ENCODE results near the gene PCP4.
"Not testable (repeated sequence)": the region's sequence is repeated elsewhere in the genome, so short reads cannot be mapped to it uniquely, and the experiment has no call there.

PCP4 gene

DNA sequence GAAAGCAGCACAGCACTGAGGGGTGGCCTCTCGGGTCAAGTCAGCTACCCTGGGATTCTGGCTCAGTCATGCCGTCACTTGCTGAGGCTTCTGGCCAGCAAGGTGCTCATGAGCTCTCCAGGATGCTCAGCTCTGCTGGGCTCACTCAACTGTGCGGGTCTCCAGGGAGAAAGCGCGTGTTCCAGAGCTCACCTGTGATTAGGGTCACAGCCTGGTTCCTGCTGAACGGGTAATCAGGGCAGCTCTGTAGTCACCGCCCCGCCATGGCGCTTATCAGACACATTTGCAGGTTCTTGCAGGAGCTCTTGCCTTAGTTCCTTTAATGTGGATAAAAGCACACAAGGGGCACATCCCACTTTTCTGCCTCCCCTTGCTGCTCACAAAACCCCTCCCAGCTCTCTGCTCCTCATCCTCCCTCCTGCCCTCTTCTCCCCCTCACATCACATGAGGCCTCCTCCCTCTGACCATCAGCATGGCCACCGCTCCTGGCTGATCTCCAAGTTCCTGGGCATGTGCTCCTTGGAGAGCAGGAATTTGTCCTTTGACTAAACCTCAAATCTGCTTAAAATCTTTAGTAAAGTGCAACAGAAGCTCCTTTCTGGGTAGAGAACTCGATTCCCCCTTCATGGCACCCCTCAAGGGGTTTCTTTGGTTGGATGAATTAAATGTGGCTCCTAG lies 2.0 kb downstream of the PCP4 start:
- no peak for DNase-seq

DNA sequence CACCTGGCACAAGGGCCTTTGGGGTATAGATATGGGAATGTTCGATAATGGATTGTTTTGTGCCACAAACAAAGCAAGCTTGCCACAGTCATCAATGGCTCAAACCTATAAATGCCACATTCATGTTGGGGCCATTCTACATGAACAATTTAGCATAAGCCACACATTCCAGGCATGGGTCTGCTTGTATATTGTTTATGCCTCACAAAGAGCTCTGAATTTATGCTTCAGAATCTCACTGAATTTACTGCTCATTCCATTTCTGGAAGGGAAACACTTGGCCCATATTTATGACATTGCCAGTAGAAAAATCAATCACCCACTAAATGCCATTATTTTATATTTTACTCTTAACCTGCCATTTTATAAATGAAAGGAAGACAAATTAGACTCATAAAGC lies 6.4 kb downstream of the PCP4 start:
- DNase-seq, result no peak

DNA sequence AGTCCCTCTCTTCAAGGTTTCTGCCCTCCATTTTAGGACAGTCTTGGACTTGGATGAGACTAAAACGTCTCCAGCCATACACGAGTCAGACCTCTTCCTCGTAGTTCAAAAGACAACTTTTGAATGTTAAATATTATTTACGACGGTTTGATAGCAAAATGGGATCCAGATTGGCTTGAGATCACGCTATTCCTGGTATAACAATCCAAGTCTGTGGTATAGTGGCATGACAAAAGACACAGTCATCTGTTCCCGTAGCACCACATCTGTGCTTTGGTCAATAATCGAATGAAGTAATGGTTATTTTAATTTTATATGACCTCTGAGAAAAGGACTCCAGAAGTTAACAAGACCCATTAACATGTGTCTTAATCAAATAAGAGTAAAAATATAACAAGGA lies 7.0 kb downstream of the PCP4 start:
- DNase-seq, result no peak

DNA sequence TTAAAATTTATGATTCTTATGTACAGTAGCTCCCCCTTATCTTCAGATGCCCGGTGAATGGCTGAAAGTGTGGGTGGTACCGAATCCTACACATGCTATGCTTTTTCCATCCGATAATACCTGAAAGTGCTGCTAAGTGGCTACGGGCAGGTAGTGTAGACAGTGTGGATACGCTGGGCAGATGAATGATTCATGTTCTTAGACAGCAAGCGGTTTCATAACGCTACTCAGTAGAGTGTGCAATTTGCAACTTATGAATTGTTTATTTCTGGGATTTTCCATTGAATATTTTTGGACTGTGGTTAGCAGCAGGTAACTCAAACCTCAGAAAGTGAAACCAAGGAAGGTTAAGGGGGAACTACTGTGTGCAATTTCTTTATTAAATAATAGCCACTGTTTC lies 7.5 kb downstream of the PCP4 start:
- DNase-seq, result no peak

DNA sequence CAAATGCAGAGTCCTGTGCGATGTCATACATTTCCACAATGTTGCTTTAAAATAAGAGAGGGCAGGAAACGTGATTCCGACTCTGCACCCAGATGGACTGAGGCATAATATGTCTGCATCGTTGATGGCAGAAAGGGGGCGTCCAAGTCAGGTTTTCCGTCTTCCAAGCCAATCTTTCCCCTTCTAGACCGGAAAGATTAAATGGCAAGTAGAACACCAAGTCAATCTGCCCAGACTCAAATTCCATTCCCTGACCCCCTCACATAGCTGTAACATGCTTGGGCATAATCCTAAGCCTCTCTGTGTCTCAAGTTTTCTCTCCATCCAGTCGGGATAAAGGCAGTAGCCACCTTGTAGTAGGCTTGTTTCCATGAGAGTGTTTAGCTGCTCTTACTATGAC lies 14.4 kb downstream of the PCP4 start:
- no peak for DNase-seq

DNA sequence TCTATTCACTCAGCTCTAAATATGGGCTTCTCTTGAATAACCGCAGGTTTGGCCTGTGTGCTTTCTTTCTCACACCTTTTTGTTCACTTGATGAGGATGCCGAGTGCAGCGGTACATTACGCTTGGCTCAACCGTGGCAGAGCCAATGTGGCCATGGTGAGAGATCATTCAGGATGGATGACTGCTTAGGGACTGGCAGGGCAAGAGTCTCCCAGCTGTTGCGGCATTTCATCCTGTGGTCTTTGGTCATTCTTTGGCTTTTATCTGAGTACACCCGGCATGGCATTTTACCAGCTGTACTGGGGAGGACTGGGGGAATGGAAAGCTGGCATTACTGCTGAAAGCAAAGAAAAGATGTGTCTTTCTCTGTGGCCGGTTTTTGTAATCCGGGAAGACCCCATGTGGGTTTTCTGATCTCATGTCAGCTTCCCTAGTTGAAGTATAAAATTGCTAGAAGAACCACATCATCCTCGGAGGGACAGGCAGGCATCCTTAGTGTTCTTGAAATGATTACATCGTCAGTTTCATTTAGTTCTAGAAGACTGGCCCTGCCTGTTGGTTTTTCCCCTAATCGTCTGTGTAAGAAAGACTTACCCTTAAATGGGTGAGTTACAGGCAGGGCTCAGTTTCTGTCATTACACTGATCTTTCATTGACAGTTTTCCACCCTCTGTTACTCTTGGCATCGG lies 15.1 kb downstream of the PCP4 start:
- no peak for DNase-seq

DNA sequence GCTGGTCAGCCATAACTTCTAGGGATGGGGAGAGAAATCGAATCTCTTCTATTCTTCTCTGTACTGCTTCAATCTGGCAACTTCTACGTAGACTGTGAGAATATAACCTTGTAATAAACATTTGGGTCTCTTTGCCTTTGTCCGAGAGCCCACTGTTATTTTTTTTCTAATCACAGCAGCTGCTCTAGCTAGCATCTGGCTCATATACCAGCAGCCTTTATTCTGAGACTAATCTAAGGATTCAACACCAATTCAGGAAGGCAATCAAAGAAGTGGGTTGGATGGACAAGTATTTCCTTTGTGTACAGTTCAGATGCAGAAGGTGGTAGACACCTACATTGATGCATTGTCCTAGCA lies 15.6 kb downstream of the PCP4 start:
- no peak for DNase-seq

DNA sequence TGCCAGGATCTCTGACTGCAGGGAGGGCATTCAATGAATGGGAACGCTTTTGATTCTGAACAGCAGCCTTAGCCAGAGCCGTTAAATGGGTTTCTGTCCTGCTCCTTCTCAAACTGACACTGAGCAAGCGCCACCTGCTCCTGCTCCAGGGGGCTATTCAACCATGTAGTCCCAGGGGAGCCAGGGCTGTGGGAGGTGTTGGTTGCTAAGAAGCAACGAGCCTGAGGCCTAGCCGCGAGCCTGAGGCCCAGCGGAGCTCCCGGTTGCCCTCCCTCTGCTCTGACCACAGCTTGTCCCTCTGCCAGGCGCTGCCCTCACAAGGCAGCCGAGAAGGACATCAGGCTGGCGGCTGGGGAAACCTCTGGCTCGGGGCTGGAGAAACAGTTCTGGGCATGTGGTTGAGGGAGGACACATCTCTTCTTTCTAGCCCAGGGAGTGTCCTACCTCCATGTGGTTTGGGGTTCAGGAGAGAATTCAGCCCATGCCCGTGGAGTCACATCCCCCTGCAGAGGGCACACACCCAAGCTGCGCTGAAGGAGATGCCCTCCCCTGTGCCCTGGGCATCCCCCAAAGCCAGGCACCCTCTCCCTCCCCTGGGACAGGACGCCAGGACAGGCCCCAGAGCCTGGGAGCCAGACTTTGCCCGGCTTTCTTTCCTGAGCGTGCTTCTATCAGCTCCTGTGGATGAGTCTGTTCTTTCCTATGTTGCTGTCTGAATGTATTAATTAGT lies 18.0 kb downstream of the PCP4 start:
- DNase-seq, result no peak

DNA sequence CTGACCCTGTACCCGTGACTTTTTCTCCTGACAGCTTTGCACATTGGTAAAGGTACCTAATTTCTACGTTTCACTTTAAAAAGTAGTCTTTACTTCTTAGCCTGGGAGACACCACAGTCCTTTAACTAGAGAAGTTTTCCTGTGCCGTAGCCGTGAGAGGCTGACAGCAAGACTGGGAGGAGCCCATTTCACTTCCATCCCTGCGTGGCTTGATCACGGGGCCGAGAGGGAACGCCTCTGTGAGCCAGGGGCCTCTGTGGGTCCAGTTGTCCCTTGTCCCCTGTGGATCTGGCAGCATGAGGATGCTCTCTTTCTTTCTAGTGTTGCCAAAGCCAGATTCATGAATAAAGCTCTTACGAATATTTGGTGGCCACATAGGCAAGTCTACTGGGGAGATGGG lies 21.6 kb downstream of the PCP4 start:
- DNase-seq, result no peak

DNA sequence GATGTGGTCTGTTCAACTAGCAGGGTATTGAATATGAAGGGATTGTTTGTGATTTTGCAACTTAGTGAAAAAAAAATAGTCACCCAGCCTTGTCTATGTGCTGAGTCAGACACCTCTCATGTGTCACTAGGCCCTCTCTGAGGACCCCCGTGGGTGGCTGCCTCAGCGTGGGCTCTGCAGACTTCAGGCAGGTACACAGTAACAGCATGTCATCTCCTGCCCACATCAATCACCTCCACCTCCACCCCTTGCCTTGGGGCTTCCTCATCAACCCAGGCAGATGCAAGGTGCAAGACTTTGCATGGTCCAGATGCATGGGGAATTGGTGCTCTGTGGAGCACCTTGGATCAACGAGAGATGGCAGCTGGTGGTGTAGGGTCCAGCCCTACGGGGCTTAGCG lies 23.9 kb downstream of the PCP4 start:
- no peak for DNase-seq

DNA sequence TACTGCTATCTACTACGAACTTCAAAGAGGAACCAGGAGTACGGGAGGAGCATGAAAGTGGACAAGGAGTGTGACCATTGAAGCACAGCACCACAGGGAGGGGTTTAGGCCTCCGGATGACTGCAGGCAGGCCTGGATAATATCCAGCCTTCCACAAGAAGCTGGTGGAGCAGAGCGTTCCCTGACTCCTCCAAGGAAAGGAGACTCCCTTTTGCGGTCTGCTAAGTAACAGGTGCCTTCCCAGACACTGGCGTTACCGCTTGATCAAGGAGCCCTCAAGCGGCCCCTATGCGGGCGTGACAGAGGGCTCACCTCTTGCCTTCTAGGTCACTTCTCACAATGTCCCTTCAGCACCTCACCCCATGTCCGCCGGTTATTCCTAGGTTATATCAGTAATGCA lies 24.6 kb downstream of the PCP4 start:
- DNase-seq, result not testable (repeated sequence)

DNA sequence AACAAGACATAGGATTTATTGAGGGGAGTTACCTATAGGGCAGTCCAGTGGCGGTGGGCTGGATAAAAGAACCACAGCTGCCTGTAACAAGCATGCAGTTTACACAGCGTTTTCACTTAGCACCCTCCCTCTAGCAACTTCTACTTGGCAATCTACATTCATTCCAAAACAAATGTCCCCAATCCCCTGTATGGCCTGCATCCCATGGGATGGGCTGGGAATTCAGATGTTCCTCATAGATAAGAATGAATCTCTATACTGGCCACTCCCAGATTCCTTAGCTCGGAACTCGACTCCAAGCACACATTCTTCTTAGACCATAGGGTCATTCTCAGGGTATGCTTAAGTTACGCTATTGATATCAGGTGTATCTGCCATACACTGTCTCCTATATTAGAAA lies 33.3 kb downstream of the PCP4 start:
- DNase-seq, result no peak

DNA sequence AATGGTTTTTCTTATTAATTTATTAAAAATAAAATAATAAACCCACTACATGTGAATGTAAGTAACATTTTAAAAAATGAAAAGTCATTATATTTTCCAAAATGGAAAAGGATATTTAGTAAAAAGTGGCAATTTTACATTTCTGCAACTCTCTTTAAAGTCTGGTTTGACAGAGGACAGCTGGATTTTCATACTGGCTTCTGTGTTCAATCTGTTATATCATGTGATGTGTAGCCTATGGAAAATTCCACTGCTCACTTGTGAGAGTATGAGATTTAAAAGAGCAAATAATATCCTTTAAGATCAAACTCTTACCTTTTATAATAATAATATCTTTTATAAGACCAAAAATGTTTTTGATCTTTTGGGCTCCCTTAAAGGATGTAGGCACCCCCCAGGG lies 33.7 kb downstream of the PCP4 start:
- no peak for DNase-seq

DNA sequence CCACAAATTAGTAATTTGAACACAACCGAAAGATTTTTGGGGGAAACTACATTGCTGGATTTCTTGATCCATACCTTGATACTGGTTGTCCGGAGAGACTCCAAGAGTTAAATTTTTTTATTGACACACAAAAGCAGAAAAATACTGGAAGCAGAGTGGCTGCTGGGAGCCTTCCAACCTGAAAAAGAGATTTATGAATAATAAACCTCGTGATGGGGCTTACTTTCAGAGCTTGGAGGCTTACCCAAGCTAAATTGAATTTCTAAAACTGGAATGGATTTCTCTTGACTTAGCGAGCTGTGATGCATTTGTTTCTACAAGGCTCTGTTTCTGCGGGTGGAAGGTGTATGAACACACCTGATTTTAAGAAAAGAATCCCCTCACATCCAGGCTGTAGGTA lies 35.7 kb downstream of the PCP4 start:
- DNase-seq, result no peak

DNA sequence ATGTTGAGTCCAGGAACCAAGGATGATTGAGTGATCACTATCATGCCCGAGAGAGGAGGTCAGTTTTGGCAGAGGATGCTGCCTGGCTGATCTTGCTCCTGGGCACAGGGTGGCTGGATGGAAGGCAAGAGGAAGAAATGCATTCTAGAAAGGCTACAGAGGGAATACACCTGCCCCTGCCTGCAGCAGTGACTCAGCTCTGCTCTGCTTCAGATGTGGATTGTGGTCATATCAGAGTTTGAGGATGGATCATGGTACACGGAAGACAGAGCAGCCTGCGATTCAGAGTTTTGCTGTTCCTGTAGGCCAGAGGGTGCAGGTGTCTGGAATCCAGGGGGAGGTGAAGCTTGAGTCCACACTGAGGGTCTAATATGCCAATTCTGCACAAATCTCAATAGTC lies 37.2 kb downstream of the PCP4 start:
- no peak for DNase-seq

DNA sequence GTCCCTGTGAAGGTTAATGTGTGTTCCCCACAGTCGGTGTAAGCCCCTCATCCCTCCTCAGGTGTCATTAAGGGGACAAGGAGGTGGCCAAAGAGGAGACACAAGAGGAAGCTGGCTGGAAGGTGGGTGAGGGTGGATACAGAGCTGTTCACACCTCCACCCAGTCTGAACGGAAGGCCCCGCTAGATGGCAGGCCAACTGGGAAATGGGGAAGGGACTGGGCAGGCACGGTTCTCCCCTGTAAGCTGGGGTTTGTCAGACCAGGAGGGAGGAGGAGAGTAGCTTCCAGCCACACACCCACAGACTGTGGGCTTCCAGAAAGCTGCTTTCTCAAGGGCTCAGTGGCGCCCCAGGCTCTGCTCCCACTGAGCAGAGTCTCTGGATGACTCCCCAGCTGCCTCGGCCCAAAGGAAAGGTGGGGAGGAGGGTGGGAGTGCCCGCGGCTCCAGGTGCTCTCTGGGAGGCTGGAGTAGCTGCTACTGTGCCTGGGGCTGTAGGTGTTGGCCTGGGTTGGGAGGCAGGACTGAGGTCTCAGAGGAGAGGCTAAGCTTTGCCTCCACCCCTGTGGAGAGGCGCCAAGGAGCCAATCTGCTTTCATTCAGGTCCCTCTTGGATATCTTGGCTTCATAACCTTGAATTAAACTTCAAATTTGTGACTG lies 41.2 kb downstream of the PCP4 start:
- DNase-seq, result no peak

DNA sequence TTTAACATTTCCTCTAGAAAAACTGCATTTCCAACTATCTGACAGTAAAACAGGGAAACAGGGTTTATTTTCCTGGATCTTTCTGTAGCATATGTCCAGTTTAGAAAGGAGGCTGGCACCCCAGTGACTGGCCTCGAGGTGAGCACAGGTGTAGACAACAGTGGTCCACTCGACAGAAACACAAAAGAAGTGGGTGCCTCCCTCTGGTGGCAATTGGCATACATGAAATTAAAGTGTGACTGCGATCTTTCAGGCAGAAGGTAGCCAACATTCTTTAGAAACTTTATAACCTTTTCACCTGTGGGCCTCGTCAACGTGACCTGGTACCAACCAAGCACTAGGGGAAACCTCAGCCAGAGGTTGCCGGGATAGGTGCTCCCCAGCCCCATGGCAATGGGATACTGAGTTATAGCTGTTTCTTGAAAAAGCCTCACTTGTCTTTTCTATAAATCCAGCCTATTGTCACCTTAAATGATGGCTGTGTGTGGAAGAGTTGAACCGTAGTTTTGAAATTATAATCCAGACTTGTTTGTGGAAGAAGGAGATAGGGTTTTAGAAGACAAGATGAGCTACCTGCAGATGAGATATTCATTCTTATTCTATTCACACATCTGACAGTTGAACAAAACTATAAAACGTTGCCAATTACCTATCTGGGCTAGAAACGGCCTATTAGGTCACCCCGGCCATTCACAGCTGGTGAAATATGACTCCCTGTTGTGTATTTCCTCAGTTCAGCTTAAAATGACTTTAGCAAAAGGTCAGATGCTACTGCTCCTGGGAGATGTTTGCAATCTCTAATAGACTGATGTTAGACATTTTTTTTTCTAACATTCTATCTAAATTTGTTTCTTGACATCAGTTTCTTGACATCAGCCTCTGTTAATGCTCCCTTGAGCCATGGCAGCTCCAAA lies 44.3 kb downstream of the PCP4 start:
- DNase-seq, result no peak

DNA sequence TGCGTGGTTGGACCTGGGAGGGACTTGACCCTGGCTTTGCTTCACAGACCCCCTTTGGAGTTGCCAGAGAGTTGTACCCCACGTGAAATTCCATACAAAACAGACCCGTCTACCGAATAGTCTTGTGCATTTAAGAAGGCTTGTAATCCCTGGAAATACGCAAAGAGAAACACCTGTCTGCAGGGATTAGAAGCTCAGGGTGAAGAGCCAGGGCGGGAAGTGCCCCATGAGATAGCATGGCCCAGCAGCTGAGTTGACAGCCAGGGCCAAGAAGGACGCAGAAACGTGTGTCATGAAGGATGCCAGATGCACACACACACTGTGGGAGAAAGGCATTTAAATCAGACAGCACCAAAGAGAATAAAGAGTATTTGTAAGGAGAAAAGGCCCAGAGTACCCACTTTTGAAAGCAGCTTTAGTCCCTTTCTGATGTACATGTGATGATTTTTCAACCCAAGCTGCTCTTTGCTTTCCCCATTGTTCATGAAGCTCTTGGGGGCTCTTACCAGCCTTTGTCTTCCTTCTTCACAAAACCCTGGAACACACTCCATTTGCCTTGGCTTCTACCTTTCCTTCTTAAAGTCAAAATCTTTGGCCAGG lies 46.6 kb downstream of the PCP4 start:
- DNase-seq, result no peak

DNA sequence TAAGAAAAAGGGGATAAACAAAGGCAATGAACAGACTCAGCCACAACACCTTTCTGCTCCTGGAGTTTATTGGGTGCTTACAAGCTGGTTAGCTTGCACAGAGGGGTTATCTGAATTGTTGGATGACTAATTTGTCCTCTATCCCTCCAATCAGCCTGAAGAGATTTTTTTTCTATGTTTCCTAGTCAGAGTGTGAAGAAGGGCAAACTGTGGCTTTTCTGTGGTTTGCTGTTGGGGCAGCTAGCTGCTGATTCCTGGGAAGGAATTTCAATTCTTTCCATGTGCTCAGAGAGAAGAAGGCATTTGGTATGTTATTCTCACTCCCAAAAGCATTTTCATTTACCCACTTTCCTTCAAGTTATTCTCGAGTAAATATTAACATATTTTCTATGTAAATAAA lies 48.6 kb downstream of the PCP4 start:
- DNase-seq, result no peak

DNA sequence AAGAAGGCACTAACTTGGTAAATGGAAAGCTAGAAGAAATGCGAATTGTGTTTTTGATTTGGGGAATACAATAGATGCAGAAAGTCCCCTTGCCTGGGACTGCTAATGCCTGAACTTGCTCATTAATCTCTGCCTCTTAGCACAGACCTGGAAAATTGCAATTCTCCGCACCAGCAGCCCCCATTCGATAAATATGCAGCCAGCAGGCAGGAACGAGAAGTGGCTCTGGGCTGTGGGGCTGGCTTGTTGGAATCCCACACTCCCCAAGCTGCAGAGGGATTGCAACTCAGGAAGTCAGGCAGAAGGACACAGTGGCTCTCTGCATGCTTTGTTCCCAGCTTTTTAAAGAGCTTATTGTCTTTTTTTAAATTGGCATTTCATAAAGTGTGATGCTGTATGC lies 51.3 kb downstream of the PCP4 start:
- no peak for DNase-seq

DNA sequence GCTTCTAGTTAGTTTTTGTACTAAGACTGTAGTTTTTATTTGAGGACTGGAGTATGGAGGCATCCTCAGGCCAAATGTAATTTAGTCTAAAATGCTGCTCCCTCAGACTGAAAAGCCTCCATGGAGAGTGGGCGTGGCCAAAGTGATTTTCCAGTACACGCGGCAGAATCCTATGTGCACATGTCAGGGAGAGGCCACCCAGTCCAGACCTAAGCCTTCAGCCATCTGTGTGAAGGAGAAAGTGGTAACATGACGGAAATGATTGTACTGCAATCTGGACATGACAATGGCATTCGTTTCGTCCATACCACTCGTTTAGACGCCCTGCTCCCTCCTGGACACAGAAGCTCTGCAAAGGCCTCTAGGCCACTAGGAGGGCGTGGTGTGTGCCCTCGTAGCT lies 56.2 kb downstream of the PCP4 start:
- no peak for DNase-seq

DNA sequence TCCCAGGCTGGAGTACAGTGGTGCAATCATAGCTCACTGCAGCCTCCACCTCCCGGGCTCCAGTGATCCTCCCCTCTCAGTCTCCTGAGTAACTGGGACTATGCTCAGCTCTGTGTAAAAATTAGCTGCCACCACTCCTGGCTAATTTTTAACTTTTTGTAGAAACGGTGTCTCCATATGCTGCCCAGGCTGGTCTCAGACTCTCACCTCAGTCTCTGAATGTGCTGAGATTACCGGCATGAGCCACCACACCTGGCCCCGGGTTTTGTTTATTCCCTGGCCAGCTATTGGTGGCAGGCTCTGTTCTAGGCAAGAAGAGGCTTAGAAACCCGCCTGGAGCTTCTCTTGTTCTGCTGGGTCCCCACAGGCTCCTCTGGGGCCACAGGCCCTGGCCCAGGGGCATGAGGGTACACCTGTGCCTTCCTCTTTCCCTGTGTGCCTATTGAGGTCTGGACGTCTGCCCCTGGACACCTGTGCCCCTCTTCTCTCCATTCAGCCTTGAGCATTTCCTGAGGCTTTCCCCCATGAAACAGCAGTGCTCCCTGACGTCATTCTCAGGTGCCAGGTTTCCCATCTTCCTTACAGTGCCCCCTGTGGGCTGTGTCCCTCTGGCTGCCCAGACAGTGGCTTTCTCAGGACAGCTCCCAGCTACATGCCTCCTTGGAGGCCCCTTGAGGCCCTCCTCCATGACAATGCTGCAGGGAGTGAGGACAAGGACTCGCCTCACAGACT lies 57.5 kb downstream of the PCP4 start:
- DNase-seq, result no peak

All from stimulated activated CD4-positive, alpha-beta T cell treated with anti-CD3 and anti-CD28 coated beads, Interleukin-15, amount 100 ng/mL, for 24 hours (primary cell).